GM11168 (cell line): ENCODE results near the gene ELL2.

ENCODE experiments used
- in situ Hi-C: fragments of 300-500 bp; cut with MboI; formaldehyde crosslinking; loops from one replicate; pipeline ENCODE4 v1.12.0; 2022; ENCODE audit warnings: low sequenced_read_pairs; ENCODE audit not compliant: unreplicated experiment

The ELL2 gene

DNA sequence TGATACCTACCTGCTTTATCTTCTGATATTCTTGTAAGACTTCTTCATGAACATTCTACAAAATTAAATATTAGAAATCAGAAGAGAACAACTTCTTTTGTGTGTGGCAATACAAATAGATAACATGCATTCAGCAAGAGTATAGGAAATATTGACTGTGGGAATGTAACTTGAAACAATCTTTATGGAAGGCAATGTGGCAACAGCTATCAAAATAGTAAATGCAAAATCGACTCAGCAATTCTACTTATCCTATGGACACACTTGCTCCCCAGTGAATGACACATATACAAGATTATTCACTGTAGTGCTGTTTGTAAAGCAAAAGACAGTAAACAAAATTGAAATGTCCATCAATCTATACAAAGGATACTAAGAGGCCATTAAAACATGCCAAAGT lies 72.6 kb downstream of the ELL2 start:
- in situ Hi-C loops, result no loop called here

DNA sequence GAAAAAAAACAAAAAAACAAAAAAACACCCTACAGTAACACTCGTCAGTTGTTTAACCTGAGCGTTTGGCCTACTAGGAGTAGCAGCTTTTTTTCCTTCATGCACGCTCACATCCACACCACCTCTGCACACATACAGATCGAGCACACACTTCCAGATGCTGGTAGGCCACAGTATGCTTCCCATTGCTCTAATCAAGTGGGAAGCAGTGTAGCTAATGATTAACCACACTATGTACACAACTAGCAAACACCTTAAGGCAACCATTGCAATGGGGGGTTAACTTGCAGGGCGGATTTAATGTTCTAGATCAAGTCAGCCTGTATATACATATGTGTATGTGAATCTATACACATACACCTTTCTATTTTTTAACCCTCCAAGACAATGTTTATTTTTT lies 73.7 kb downstream of the ELL2 start:
- in situ Hi-C loops, result no loop called here

DNA sequence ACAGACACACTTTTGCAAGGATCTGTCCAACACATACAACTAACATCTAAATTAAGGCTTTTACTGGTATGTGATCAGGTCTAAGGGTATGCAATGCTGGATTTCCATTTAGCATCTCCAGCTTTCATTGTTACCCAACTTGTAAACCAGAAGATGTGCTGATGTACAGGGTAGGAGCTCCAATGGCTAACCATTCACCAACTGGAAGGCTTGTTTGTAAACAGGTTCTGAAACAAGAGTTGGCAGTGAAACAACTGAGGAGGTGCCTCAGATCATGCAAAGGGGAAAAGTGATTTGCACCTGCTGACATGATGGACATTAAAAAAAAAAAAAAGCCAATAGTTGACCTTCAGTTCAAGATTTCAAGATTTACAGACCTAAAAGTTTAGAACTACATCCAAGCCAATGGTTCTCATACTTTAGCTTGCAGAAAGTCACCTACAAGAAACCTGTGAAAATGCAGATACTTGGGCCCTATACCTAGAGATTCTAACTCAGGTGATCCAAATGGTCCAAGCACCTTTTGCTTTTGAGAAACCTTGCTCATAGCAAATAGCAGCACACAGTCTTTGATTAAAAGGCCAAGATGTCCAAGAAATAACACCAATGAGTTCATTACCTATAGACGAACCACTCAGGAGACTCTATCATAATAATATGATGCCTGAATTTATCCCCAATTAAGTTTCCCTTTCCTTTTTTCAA lies 75.2 kb downstream of the ELL2 start:
- in situ Hi-C loops, result no loop called here

DNA sequence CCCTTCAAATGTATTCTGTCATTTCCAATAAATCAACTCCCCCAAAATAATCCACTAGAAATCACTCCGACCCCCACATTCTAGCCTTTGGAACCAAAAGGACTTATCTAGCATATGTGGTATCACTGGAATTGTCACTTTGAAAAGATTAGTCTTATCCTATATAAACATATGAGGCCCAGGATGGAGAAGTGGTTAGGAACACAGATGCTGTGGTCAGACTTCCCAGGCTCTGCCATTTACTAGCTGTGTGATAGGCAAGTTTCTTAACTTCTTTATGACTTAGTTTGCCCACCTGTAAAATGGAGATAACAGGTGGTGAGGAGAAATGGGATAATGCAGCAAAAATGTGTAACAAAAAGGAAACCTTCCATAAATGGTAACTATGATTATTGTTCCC lies 77.1 kb downstream of the ELL2 start:
- in situ Hi-C loops, result no loop called here

DNA sequence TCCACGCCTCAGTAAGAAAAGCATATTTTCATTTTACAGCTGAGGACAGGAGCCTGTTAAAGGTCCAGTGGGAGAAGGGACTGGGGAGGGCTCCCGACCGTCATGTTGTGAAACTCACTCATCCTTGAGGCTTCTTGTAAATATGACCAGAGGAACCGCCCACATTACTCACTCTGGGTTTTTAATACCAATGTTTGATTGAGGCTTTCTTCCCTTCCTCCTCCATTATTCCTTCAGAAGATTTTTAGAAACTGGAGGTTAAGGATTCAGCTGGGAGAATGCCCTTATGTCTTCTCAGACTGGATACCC lies 77.7 kb downstream of the ELL2 start:
- in situ Hi-C loops, result no loop called here

DNA sequence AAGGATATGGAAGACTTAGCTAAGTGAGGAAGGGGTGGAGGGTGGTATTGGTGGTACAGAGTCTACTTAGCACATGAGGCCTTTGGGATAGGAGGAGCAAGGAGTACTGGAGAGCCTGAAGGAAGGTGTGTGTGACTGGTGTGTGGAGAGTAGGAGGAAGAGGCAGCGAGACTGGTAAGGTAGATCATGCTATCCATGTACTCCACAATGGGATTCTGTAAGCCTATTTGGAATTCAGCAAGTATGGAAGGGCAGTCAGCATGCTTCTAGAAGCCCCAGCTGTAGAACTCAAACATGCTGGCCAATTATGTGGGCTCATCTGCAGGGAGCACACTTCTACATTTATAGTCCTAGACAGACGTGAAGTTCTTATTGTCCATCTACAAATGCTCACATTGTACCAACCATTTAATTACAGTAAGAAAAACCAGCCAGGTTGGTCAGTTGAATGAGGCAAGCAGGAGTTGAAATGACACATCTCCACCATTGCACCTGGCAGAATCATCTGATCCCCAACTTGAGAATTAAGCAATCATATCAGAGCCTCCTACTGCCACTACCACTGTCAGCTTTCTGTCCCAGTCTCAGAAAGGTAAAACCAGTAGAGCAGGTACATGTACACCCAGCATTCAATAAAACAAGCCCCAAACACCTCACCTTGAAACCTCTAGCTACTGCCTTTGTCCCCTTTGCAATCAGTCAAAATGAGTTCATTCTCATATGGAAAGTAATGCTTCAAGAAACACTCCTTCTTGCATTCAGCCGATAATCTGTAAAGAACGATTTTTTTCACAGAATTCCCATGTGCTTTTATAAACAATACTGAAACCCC lies 78.2 kb downstream of the ELL2 start:
- in situ Hi-C loops, result no loop called here

DNA sequence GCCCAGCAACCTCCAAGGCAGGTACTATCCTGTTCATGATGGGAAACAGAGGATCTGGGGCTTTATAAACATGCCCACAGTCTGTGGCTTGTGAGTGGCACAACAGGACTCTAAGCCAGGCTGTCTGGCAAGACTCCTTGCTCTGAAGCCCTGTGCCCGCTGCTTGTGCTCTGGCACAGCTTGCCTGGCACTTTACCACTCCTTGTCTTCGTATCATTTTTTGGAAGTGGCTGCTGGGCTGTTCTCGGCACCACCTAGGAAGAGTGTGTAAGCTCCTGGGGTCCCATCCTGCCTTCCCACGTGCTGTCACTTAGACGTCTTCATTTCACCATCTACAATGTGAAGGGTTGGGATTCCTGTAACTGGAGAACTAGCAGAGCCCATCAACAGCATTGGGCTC lies 79.8 kb downstream of the ELL2 start:
- in situ Hi-C loops, result no loop called here

DNA sequence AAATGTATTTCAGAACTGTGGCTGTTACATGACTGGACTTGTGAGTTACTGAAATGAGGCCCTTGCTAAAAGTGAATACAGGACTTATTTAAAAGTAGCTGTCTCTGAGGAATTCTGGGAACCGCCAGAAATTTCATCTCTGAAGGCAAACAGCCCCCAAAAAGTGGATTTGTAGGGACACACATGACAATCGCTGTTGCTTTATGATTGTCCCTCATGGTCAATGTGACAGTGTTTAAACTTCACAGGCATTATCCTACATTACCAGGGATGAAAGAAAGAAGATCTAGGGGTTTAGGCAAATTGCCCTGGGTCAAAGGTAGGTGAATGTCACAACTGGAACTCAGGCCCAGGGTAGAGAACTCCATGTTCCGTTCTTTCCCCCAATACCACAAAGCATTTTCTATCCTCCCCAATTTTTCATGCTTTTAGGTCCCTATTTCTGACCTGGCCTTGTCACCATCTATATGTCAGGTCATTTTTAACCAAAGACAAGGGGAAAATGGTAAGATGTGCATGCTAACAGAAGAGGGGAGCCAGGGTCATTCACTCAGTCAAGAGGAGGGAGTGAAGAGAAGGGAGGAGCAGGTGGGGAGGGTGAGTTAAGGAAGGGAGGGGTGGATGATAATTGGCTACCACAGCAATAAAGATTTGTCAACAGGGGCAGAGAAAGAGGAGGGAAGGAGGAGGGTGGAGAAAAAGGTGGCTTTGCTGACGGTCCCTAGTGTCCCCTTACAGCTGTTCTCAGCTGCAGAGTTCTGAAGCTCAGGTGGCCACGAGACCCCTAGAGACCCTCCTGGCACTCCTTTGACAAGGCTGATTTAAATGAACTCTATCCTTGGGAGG lies 81.3 kb downstream of the ELL2 start:
- in situ Hi-C loops, result no loop called here

DNA sequence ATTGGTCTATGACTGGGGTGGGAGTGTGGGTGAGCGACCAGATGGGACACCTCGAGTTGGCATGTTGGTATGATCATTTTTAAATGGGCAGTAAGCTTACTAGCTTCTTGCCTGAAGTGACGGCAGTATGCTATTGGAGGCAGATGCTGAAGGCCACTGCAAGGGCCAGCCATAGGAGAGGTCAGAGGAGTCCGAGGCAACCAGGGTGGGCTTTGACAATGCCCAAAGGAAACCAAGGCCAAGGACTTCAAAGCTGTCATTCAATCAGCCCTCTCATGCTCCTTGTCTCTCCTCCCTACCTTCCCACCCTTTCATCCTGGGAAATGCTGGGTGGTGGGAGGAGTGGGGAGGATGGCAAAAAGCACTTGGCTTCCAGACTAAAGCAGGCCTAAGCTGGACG lies 82.0 kb downstream of the ELL2 start:
- in situ Hi-C loops, result no loop called here

DNA sequence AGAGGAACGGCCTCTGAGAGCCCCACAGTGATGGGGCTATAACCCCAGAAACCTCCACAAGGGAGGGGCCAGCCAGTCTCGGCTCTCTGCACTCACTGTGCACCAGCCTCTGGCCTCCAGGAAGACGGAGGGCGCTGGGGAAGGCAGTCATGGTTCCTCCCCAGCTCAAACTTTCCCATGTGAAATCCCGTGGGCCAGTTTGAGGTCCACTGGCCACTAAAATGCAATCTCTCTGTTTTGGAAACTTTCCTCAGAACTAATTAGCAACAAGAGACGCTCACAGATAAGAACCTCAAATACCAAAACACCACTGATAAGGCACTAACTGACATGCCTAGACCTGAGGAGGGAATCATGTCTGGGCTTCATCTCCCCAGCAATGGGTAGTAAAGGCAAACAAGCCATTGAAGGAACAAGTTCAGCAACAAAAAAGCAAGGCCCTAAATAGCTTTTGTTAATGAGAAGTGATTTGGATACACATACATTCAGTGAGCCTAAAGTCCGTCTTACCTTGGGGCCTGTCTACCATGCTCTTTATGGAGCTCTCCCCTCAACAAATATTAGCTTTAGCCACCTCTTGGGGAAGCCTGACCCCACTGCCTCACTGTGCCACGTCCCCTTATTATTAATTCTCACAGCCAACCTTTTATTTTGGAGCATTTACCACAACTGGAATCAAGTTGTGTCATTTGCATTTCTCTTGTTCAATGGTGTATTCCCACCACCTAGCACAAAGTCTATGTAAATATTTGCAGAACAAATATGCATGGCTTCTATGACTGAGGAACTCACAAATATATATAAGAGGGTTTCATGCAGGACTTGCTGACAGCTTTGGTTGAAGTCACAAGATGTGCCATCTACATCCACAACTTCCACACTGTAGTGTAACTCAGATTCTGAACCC lies 83.0 kb downstream of the ELL2 start:
- in situ Hi-C loops, result no loop called here

DNA sequence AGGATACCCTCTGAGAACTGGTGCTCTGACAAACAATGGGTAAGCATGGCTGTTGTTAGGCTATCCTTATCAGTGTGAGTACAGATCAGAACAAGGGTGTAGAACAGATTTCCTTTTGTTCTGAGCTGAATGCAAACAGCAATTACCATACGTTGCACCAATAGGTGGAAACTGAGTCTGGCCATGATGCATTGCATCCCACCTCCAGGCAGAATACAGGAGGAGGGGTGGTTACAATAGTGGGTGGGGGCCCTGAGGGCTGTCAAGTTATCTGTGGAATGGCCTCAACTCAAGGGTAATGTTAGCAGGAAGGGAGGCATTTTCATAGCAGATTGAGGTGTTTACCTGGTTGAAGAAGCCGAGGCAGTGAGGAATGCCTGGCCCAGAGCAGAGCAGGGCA lies 84.9 kb downstream of the ELL2 start:
- in situ Hi-C loops, result no loop called here

DNA sequence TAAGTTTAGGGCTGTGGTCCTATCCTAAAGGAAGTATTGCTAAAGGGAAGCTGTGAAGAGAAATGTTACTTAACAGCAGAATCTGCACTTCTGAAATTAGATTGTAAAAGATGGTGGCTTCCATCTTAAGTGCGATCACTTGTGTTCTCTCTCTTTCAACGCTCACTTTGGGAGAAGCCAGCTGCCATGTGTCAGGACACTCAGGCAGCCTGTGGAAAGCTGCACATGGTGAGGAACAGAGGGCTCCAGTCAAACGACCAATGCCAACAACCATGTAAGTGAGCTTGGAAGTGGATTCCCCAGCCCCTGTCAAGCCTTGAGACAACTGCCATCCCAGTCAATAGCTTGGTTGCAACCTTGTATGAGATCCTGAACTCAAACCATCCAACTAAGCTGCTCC lies 87.4 kb downstream of the ELL2 start:
- in situ Hi-C loops, result loop anchor here (25.0 kb wide), 1 partner anchor 288 kb away; no protein-coding TSS in a partner anchor

DNA sequence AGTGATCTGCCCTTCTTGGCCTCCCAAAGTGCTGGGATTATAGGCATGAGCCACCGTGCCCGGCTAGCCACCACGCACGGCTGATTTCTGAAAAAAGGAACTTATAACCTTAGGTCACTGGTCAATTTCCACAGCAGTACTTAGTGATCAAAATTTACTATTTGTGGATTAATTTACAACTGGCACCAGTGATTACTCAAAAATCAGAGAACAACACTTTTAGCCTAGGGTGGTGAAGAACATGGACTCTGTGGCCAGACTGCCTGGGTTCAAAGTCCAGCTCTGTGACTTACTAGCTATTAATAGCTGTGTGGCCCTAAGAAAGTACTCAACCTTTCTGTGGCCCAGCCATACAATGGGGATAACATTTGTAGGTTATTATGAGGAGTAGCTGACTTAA lies 88.3 kb downstream of the ELL2 start:
- in situ Hi-C loops, result loop anchor here (25.0 kb wide), 1 partner anchor 289 kb away; no protein-coding TSS in a partner anchor

DNA sequence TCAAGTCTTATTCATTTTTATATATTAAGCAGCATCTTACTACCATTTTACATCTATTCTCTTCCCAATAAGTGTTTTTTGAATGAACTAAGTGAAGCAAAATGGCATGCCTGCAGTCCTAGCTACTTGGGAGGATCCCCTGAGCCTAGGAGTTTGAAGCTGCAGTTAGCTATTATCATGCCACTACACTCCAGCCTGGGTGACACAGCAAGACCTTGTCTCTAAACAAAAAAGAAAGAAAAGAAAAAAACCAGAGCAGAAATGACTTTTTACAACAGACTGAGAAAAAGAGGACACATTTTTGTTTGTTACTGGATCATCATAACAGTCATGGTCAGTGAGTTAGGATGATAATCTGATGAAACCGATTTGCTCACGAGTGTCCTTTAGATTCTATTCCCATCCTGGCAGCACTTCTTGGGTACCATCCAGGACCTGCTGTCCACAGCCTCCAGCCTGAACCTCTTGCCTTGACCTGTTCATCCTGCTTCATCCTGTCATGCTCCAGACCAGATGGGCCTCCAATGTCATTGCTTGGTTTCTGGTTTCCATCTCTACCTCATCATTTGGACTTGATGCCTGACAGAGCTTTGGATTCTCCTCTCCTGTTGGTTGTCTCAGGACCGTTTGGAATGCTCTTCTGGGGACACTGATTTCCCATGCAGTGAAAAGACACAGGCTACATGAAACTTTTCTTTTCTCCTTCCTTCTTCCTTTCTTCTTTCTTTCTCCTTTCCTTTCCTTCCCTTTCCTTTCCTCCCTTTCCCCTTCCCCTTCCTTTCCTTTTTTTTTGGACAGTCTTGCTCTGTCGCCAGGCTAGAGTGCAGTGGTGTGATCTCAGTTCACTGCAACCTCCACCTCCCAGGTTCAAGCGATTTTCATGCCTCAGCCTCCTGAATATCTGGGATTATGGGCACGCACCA lies 89.0 kb downstream of the ELL2 start:
- in situ Hi-C loops, result loop anchor here (25.0 kb wide), 1 partner anchor 290 kb away; no protein-coding TSS in a partner anchor

DNA sequence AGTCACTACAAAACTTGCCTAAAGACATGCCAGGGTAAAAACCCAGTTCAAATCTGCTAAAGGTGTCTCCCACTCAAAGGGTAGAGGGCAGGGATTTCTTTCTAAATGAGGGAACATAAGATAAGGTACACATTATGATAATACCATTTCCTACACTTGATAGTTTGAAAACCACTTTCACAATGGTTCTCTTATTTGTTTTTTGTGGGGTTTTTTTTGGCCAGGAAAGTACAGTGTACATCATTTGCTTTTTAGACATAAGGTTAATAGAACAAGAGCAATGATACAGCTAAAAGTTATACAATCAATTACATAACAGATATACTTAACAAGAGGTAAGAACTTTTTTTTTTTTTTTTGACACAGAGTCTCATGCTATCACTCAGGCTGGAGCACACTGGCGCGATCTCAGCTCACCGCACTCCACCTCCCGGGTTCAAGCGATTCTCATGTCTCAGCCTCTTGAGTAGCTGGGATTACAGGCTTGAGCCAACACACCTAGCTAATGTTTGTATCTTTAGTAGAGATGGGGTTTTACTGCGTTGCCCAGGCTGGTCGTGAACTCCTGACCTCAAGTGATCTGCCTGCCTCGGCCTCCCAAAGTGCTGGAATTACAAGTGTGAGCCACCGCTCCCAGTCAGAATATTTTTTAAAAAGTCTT lies 90.4 kb downstream of the ELL2 start:
- in situ Hi-C loops, result loop anchor here (25.0 kb wide), 1 partner anchor 291 kb away; no protein-coding TSS in a partner anchor

DNA sequence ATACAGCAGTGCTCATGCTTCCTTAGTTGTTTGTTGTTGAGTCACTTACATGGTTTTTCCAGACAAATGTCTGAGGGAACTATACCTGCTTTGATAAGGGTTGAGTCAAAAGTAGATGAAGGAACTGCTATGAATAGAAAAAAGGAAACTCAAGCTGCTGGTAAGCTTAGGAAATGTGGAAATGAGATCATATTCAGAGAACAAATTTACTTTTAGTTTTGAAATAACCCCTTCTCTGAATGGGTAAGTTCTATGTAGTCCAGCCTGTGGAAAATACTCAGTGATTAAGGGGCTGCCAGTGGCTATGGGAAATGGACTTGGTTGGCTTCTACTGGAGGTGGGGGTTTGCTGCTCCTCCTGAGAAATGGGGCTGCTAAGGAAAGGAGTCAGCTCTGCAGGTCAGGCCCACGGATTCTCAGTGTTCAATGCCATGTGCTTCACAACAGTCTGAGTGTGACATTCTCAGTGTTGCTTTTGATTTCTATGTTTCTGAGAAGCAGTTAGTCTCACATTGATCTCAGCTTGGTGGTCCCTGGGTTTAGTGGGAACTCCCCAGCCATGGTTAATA lies 91.5 kb downstream of the ELL2 start:
- in situ Hi-C loops, result loop anchor here (25.0 kb wide), 1 partner anchor 292 kb away; no protein-coding TSS in a partner anchor

DNA sequence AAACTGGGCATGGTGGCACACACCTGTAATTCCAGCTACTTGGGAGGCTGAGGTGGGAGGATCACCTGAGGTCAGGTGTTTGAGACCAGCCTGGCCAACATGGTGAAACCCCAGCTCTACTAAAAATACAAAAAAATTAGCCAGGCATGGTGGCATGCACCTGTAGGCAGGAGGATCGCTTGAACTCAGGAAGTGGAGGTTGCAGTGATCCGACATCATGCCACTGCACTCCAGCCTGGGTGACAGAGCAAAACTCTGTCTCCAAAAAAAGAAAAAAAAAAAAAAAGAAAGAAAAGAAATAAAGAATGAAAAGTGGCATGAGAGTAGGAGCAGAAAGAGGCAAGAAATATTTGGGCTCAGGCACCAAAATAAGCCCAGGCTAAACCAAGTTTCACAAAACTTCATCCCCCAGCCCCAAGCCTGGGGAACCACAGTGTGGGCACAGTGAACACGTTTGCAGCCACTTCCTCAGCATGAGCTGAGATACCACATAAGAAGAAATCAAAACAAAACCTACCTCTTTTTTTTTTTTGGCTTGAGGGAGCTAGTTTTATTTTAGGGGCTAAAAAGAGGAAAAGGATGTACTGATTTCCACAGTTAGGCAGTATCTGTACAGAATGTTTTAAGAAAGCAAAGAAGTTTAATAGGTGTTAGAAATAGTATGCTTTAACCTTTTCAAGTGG lies 92.3 kb downstream of the ELL2 start:
- in situ Hi-C loops, result loop anchor here (25.0 kb wide), 1 partner anchor 293 kb away; no protein-coding TSS in a partner anchor
